DMS 273 (cell line): ENCODE data around the gene HSD17B8.

ENCODE experiments used
- DNase-seq: peaks from one replicate; lab custom pipeline; 2025; ENCODE audit not compliant: unreplicated experiment; lab: John Stamatoyannopoulos, UW

HSD17B8 gene

DNA sequence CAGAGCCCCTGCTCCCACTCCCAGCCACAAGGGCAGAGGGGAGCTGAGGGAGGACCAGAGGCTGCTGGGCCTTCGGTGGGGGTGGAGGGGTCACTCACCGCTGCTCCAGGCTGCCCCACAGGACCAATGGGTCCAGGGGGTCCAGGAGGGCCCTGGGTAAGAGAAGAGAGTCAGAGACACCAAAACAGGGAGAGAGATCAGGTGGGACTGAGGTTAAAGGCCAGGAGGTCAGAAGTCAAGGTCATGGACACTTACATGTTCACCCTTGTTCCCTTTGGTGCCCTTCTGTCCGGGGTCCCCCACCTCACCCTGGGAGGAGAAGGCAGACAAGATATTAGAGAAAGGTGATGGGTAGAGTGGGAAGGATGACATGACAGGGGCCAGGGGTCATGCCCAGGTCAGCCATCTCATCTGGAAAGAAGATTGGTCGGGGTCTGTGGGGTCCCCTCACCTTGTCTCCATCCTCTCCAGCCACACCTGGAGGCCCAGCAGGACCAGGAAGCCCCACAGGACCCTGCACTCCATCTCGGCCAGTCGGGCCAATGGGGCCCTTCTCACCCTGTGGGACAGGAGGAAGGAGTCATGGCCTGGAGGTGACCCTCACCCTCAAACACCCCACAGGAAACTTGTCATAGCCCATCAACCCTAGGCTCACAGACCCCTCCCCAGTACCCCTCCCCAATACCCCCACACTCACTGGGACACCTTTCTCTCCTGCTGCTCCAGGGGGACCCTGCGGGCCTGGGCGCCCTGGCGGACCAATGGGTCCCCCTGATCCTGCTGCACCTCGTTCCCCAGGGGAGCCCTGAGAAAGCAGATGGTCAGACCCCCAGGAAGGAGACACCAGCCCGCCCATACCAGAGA, 33.2 kb upstream of the HSD17B8 start:
- no peak for DNase-seq

DNA sequence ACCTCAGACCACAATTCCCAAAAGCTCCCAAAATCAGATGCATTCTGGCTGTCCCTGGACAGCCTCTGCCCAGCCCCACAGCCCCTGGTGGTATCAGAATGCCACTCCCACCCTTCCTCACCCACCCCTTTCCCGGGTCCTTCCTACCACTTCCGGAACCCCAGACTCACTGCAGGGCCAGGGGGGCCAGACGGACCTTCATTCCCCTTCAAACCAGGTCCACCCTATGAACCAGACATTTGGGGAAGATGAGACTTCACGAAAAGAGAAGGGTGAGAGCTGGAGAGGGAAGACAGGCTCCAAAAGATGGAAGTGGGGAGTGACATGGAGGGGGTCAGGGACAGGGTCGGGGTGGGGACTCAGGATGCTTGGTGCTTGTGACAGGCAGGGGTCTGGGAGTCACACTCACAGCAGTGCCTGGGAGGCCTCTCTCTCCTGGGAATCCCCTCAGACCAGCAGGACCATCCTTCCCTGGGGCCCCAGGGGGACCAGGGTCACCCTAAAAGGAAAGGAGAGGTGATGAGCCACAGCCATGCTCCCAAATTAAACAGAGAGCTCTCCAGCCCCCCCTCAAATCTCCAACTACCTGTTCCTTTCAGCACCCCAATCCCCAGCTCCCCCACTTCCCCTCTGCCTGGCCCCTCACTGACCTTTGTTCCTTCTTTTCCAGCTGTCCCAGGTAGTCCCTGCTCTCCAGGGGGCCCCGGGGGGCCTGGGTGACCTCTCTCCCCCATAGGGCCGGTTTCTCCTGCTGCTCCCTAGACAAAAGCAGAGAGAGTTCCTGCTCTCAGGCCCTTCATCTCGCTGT, 32.4 kb upstream of the HSD17B8 start:
- DNase-seq: no peak

DNA sequence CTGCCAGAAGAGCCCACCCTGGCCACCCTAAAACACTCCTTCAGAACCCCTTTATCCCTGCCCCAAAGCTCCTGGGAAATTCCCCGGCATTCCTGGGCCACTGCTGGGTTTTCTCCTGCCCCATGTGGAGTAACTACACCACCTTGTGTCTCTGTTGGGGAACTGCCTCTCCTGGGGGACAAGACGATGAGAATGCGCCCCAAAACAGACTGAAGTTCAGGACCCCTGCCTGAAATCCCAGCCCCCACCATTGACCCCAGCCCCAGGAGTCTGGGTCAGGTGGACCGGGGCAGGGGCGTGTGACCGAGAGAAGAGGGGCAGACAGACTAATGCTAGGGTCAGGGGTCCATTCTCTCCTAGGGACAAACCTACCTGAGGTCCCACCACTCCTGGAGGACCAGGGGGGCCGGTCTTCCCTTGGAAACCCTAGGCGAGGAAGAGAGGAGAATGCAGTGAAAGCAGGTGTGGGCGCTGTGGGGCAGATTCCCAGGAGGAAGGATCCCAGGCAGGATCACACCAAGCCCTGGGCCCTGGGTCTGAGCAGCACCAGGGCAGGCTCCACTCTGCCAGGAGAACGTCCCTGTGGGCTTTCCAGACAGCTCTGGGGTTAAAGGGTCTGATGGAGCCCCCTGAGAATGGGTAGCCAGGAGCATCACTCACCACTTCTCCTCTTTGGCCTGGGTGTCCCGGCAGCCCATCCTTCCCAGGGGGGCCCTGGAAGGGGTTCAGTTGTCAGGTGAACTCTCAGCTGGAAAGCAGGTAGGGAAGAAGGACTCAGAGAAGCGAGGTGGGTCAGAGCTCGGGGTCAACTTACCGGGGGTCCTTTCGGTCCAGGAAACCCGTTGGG, 31.5 kb upstream of the HSD17B8 start:
- peak; percentile 67 for DNase-seq

DNA sequence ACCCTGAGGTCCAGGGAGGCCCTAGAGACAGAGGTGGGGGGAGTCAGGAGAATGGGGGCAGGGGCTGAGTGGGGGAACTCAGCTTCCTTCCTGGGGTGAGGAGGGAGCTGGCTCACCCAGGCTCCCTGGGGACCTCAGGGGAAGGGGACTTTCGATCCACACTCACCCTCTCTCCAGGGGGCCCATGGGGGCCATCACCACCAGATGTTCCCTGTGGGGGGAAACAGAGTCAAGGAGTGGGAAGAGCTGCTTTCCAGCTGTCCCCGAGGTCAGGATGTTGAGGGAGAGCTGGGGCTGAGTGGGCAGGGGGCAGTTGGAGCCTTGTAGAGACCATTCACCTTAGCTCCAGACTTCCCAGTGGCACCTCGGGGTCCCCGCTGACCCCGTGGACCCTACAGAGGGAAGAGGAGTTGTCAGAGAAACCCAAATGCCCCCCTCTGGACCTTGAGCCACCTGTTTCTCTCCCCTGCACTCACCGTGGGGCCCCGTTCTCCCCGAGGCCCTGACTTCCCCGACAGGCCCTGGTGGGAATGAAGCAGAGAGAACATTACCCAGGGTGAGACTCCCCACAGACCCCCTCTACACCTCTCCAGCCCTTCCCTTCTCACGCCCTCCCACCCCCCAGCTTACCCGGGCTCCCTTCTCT, 30.8 kb upstream of the HSD17B8 start:
- no peak for DNase-seq

DNA sequence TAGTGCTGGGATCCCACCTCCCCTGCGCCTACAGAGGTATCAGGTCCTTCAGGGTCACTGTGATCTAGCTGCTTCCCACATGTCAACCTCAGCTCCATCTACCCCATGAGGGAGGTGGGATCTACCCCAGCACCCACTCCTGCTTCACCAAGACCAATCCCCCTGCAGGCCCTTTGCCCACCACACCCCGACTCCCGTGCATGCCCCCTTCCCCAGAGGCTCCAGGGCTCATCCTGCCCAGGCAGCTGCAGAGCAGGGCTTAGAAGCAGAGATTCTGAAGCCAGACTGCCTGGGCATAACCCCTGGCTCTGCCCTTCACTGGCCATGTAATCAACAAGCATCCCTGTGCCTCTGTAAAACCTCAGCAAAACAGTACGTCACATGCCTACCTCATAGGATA, 29.7 kb upstream of the HSD17B8 start:
- no peak for DNase-seq

DNA sequence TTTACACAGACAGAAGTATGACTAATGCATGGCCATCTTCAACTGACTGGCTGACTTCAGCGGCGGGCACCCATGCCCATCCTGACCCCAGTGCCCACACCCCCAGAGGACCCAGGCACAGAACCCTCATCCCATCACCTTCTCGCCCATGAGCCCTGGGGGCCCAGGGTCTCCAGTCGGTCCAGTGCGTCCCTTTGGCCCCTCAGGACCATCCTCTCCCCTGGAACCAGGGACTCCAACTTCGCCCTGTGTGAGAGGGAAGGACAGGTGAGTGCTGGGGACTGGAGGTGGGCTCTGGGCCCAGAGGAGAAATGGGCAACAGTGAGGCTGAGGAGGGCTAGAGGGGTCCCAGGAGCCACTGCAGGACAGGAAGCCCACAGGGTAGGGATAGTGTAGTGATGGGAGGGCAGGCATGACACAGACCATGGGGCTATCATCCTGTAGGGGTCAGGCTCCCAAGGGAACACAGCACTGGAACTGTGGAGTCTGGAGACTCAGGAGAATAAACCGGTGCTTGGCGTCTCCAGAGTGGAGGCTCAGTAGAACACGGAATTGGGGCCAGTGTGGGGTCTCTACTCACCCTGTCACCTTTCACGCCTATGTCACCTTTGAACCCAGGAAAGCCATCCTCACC, 28.9 kb upstream of the HSD17B8 start:
- DNase-seq: no peak

- DNase-seq: no peak
Measured at GRCh38 chr6:33176906-33177305, 27.5 kb upstream of the HSD17B8 start.

DNA sequence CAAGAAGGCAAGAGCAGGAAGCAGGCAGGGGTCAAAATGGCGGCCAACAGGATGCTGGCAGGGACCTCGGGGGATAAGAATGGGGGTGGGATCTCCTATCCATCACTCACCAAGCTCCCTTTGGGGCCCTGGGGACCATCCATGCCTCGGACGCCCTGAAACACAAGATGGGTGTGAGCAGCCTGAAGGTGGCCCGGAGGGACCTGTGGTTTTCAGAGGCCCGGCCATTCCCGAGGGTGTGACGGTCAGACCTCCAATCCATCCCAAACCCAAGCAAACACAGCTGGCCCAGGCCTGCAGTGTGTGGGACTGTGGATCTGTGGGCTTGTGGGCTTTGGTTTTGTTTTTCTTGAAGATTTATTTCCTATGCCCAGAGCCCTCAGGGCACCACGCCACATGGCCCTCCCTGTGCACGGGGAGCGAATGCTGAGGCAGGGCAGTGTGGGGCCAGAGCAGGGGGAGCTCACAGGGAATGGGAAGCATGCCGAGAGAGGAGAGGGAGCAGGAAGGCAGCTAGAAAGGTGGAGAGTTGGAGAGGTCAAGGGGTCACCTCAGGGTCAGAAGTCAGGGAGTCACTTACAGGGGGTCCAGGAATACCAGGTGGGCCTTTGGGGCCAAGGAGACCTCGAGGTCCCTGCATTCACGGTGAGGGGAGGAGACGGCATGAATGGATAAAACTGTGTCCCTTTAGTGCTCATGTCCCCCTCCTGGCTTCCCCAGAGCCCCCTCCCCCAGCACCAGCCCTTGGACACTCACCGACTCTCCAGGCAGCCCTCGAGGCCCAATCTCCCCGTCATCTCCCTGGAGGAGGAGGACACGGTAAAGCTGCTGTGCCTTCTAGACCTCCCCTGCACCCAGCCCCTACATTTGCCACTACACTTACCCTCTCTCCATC, 26.7 kb upstream of the HSD17B8 start:
- DNase-seq: no peak

DNA sequence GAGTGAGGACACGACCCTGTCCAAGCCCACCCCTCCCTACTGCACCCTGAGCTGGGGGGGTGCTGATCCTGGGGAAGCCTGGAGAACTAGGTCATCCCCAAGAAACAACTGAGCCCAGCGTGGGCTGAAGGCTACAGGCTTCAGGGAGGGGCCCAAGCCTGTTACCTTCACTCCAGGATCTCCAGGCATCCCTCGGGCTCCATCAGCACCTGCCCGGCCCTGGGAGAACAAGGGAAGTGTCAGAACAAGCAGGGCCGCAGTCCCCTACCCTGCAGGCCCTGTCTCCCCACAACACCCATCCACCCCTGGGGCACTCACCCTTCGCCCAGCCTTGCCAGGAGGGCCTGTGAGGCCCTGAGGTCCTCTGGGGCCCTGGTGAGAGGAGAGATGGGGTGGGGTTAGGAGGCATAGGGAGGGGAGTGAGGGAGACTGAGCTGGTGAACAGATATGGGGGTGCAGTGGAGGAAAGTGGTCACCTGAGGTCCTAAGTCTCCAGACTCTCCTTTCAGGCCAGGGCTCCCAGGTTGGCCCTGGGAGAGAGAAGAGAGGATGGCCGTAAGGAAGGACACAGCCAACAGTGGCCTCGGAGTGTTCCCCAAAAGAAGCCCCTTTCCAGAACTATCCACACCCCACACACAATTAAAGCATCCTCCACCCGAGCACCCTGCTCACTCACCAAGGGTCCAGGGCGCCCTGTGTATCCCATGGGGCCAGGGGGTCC, 25.5 kb upstream of the HSD17B8 start:
- DNase-seq: no peak

- no peak for DNase-seq
Measured at GRCh38 chr6:33181141-33181540, 23.3 kb upstream of the HSD17B8 start.

GRCh38 chr6:33183071-33183683, 21.3 kb upstream of the HSD17B8 start:
- DNase-seq: no peak

- no peak for DNase-seq
Measured at GRCh38 chr6:33185190-33185589, 19.3 kb upstream of the HSD17B8 start.

- DNase-seq: no peak
Measured at GRCh38 chr6:33185654-33186187, 18.7 kb upstream of the HSD17B8 start.

DNA sequence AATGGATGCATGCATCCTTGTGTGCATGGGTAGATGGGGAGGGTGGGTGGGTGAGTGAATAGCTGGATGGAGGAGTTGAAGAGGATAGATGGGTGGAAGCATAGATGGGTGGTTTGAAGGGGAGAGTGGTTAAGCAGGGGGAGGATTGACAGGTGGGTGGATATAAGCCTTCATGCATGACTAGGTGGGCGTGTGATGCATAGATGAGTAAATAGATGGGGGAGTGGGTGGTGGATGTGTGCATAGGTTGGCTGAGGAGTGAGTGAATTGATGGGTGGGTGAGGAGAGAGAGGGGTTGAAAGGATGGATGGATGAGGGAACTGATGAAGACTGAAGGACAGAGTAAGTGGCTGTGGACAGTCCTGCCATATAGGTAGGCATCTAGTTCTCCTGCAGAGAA, 16.6 kb upstream of the HSD17B8 start:
- DNase-seq: no peak

DNA sequence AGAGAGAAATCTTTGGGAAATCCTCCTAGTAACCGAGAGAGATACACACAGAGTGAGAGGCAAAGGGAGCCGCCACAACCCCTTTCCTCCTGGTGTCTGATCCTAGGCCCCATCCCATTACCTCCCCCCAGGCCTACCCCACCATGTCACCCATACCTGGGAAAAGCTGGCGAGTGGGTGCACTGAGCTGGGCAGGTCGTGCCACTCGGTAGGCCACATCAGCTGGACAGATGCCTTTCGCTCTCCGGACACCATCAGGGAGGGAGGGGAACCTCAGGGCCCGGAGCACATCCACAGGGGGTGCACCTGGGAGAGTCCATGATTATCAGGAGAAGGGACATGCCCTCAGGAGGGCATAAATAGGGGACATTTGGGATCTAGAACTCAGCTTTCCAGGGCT, 15.3 kb upstream of the HSD17B8 start:
- DNase-seq: no peak

DNA sequence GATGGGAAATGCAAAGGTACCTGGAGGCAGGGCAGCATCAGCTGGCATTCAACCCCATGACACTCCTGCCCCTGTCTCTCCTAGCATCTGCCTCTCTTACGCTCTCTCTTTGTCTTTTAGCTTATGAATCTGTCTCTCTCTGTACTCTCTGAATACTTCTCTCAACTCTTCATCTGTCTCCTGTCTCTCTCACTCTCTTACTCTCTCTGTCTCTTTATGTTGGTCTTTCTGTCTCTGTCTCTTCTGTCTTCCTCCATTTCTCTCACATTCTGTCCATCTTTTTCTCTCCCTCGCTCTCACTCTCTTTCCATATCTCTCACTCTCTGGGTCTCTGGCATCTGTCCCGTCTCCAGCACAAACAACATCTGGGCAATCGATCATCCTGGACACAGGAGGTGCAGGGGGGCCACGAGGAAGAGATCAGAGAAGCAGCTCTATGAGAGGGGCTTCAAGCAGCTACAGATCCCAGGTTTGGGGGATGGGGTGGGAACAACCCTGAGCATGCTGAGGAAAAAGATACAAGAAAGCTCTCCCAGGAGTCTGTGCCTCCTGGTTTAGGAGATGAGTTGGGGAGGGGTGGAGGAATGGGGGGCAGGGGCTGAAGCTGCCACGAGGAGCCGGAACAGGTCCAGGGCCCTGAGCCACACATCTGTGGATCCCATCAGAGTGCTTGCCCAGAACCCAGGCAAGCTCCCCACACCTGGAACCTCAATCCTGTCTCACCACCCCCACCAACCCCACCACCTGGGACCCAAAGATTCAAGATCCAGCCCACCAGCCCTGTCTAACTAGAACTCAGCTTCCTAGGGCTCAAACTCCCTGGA, 14.6 kb upstream of the HSD17B8 start:
- no peak for DNase-seq

GRCh38 chr6:33190504-33191107, 13.8 kb upstream of the HSD17B8 start:
- no peak for DNase-seq
